Endothelial cell of umbilical vein (primary cell): Measurements from ENCODE around the gene HSPB1. TPM values are rescaled to one million over a fixed set of nuclear protein-coding genes. Genes with fewer than 3 reads are reported as not detected.
"Not testable (repeated sequence)": the region's sequence is repeated elsewhere in the genome, so short reads cannot be mapped to it uniquely, and the experiment has no call there.

ENCODE experiments used
- BruUV-seq: library from RNA; stranded (reverse); fragments of 400-500 nt; replicated peaks from 2 replicates; lab custom pipeline; 2021; lab: Mats Ljungman, UMichigan
- CTCF ChIA-PET: fragments of 300-600, 350-600 bp; sonication (Branson Sonifier 250); formaldehyde crosslinking; loops from one replicate; lab custom pipeline; 2021; ENCODE audit warnings: antibody characterized with exemption, inconsistent platforms; lab: Charles Lee
- POLR2A ChIA-PET: fragments of 300-600, 350-600 bp; sonication (Branson Sonifier 250); formaldehyde crosslinking; loops from one replicate; lab custom pipeline; 2021; ENCODE audit warnings: antibody characterized with exemption, inconsistent platforms; lab: Charles Lee
- DNase-seq: peaks from one replicate; pipeline ENCODE4 v3.0.0-alpha.2; 2011; ENCODE audit warnings: low read depth, low spot score
- FAIRE-seq: peaks from 2 replicates; lab custom pipeline; 2011; peaks lifted over from hg19 to GRCh38; lab: Jason Lieb, UNC
- H2AFZ ChIP-seq: 2 replicates; pipeline ENCODE4 v1.6.0; 2012; ENCODE audit warnings: low read depth, low read length, control low read depth, inconsistent platforms
- H3K27ac ChIP-seq: 2 replicates; pipeline ENCODE4 v1.5.1; 2011; ENCODE audit warnings: low read depth, mild to moderate bottlenecking, control low read depth, low read length, moderate library complexity; ENCODE audit not compliant: insufficient read depth
- H3K27me3 ChIP-seq, 2 experiments: 2 replicates each; pipeline versions ENCODE4 v1.6.0 to v1.6.1; 2011; ENCODE audit warnings: low read length in 2 of 2, mixed read lengths in 1 of 2; ENCODE audit not compliant: control insufficient read depth in 2 of 2, insufficient read depth in 2 of 2
- H3K36me3 ChIP-seq, 2 experiments: 2 replicates in 1 of 2; 3 replicates in 1 of 2; pipeline ENCODE4 v1.5.1; 2011; ENCODE audit warnings: low read length in 2 of 2, mild to moderate bottlenecking in 1 of 2, moderate library complexity in 1 of 2; ENCODE audit not compliant: control insufficient read depth in 2 of 2, insufficient read depth in 2 of 2; ENCODE audit errors: extremely low read depth in 1 of 2
- H3K4me1 ChIP-seq: 3 replicates; pipeline ENCODE4 v1.5.1; 2011; ENCODE audit warnings: mild to moderate bottlenecking, low read length; ENCODE audit not compliant: control insufficient read depth, insufficient read depth; ENCODE audit errors: extremely low read depth
- H3K4me2 ChIP-seq: 2 replicates; pipeline ENCODE4 v1.6.1; 2011; ENCODE audit warnings: low read length, control low read depth, mixed read lengths; ENCODE audit not compliant: insufficient read depth
- H3K4me3 ChIP-seq, 3 experiments: fragments of 200-600 bp in 1 of 3; sonication (generic), shearing (Covaris generic) in 1 of 3; replicated peaks in 1 of 3; 2 replicates each; pipeline ENCODE4 v1.5.1; 2011 to 2016; ENCODE audit warnings: control low read depth in 3 of 3, low read length in 3 of 3, mild to moderate bottlenecking in 2 of 3, inconsistent platforms in 1 of 3, low read depth in 1 of 3, moderate library complexity in 1 of 3; ENCODE audit not compliant: insufficient read depth in 1 of 3
- H3K79me2 ChIP-seq: 2 replicates; pipeline ENCODE4 v1.6.0; 2012; ENCODE audit warnings: low read length, inconsistent platforms; ENCODE audit not compliant: control insufficient read depth, insufficient read depth
- H3K9ac ChIP-seq: replicated peaks from 2 replicates; pipeline ENCODE3; 2011; ENCODE audit warnings: low read length, control low read depth; ENCODE audit not compliant: insufficient read depth; ENCODE audit errors: extremely low read depth
- H3K9me1 ChIP-seq: replicated peaks from 3 replicates; pipeline ENCODE4 v1.6.0; 2011; ENCODE audit warnings: mild to moderate bottlenecking, low read length; ENCODE audit not compliant: control insufficient read depth, insufficient read depth; ENCODE audit errors: extremely low read depth
- H3K9me3 ChIP-seq: replicated peaks from 2 replicates; pipeline ENCODE4 v1.5.1; 2012; ENCODE audit warnings: low read length, inconsistent platforms; ENCODE audit not compliant: control insufficient read depth, insufficient read depth
- H4K20me1 ChIP-seq: replicated peaks from 2 replicates; pipeline ENCODE3; 2011; ENCODE audit warnings: mild to moderate bottlenecking, low read length; ENCODE audit not compliant: control insufficient read depth, insufficient read depth; ENCODE audit errors: extremely low read depth
- CTCF ChIP-seq, 2 donors: IDR thresholded peaks; 1 replicate in 1 of 2; 2 replicates in 1 of 2; pipeline ENCODE4 v1.5.1; 2011; ENCODE audit warnings: low read length in 2 of 2, mild to moderate bottlenecking in 2 of 2, moderate library complexity in 2 of 2, control low read depth in 1 of 2, inconsistent platforms in 1 of 2, low read depth in 1 of 2; ENCODE audit not compliant: insufficient read depth in 1 of 2; ENCODE audit errors: extremely low read depth in 1 of 2
- EZH2 ChIP-seq: IDR thresholded peaks from 2 replicates; pipeline ENCODE4 v1.6.1; 2012; ENCODE audit warnings: borderline replicate concordance, low read depth, mild to moderate bottlenecking, moderate library complexity, low read length, inconsistent platforms; ENCODE audit not compliant: severe bottlenecking
- FOS ChIP-seq: IDR thresholded peaks from 2 replicates; pipeline ENCODE4 v1.6.1; 2011; ENCODE audit warnings: mild to moderate bottlenecking, low read length, moderate library complexity, borderline replicate concordance; ENCODE audit not compliant: insufficient read depth
- GATA2 ChIP-seq: IDR thresholded peaks from 2 replicates; pipeline ENCODE4 v1.7.0; 2011; ENCODE audit warnings: low read depth, mild to moderate bottlenecking, moderate library complexity, mixed read lengths, low read length; ENCODE audit not compliant: insufficient read length, insufficient read depth
- JUN ChIP-seq: IDR thresholded peaks from 2 replicates; pipeline ENCODE4 v1.6.1; 2011; ENCODE audit warnings: borderline replicate concordance, low read depth; ENCODE audit not compliant: insufficient read length, insufficient read depth
- POLR2AphosphoS5 ChIP-seq: IDR thresholded peaks from 2 replicates; pipeline ENCODE4 v1.6.1; 2012; ENCODE audit warnings: low read depth, mild to moderate bottlenecking, control low read depth, low read length, moderate library complexity; ENCODE audit not compliant: insufficient read depth
- dilution Hi-C: fragments of 300-500 bp; cut with MboI; formaldehyde crosslinking; loops from one replicate; pipeline ENCODE4 v1.15.0; 2019; ENCODE audit warnings: low sequenced_read_pairs; ENCODE audit not compliant: extremely low pct_ligation_motif_present
- intact Hi-C: fragments of 100-400 bp; cut with micrococcal nuclease; formaldehyde crosslinking; loops from one replicate; pipeline ENCODE4 v1.10.0; 2022
- polyA plus RNA-seq, 4 experiments: library from polyadenylated mRNA; depleted of rRNA in 3 of 4; stranded (reverse) in 3 of 4; unstranded in 1 of 4; fragments of >200 nt; gene quantifications; 2 replicates each; pipeline versions ENCODE4 v1.2.1 to v1.2.3, GENCODE V29; 2011 to 2012; ENCODE audit warnings: missing spikeins in 1 of 4
- total RNA-seq: library from RNA; stranded (reverse); gene quantifications from 2 replicates; pipeline ENCODE4 v1.2.3, GENCODE V29; 2021

The HSPB1 gene
- total and polyA plus RNA-seq, 2 donors (not counting 3 experiments of a cell fraction or from before 2014, with no cell fraction given), result 1,748 to 3,130 TPM

- TF ChIP-seq CTCF (IDR thresholded peaks at IDR 0.05; ENCODE audit: extremely low read depth in 1 of 2, insufficient read depth in 1 of 2, low read depth in 1 of 2, low read length in 2 of 2), result peak; percentile 100
- TF ChIP-seq GATA2, result no peak
- no peak for TF ChIP-seq JUN
- TF ChIP-seq POLR2AphosphoS5, result peak; percentile 69
- no peak for TF ChIP-seq EZH2
- no peak for TF ChIP-seq FOS
- no peaks in the 10 kb centered on the region for H3K27me3 ChIP-seq
- H3K4me1 ChIP-seq, result peaks cover 14% of the 10 kb centered on the region
- H2AFZ ChIP-seq, result peak overlapping the region; percentile 74
- intact Hi-C loops, result loop anchor here (1.0 kb wide), 7 partner anchors 11 to 266 kb away; partner anchors contain the start of gene MDH2
- H3K27ac ChIP-seq, result no peak overlapping the region
- H3K9me1 ChIP-seq, result no peaks in the 10 kb centered on the region
- peak; percentile 99 for FAIRE-seq
- H3K4me3 ChIP-seq, result no peak overlapping the region
- no TSS peak for BruUV-seq
- POLR2A ChIA-PET, result interaction anchor here (0.6 to 1.0 kb wide), 4 partner anchors 11 to 23 kb away, joined by 4 to 10 read pairs (median 5); no protein-coding TSS in a partner anchor
- H4K20me1 ChIP-seq, result no peaks in the 10 kb centered on the region
- dilution Hi-C loops, result no loop called here
- H3K9me3 ChIP-seq, result no peaks in the 10 kb centered on the region
- CTCF ChIA-PET, result interaction anchor here (0.6 to 11.9 kb wide), 28 partner anchors 8 to 285 kb away, joined by 3 to 132 read pairs (median 4); partner anchors contain the start of genes HSPB1 and MDH2
- DNase-seq, result peak; percentile 93
- no peaks in the 10 kb centered on the region for H3K79me2 ChIP-seq
- no peaks in the 10 kb centered on the region for H3K36me3 ChIP-seq
- H3K4me2 ChIP-seq, result no peak overlapping the region
- H3K9ac ChIP-seq, result no peak overlapping the region
Observed at GRCh38 chr7:76314042-76314721, 11.7 kb downstream of the HSPB1 start.

- ChIA-PET POLR2A (interaction anchor here (0.6 to 1.0 kb wide), 4 partner anchors 11 to 23 kb away, joined by 4 to 10 read pairs (median 5); no protein-coding TSS in a partner anchor), CTCF (interaction anchor here (0.6 to 11.9 kb wide), 25 partner anchors 9 to 285 kb away, joined by 3 to 132 read pairs (median 5); partner anchors contain the start of genes HSPB1 and MDH2)
- H4K20me1 ChIP-seq, H2AFZ ChIP-seq, H3K27me3 ChIP-seq, H3K9me3 ChIP-seq, H3K9me1 ChIP-seq, H3K4me3 ChIP-seq, DNase-seq, H3K27ac ChIP-seq, H3K9ac ChIP-seq, H3K36me3 ChIP-seq, H3K79me2 ChIP-seq, FAIRE-seq, H3K4me2 ChIP-seq, BruUV-seq, dilution Hi-C loops: not testable (repeated sequence)
- H3K4me1 ChIP-seq, result peaks cover 17% of the 10 kb centered on the region
- intact Hi-C loops, result loop anchor here (1.0 kb wide), 7 partner anchors 11 to 266 kb away; partner anchors contain the start of gene MDH2
Observed at GRCh38 chr7:76314740-76315139, 12.3 kb downstream of the HSPB1 start.
